22Rv1 (cell line): ENCODE data around the gene UBE2N.
A peak's percentile ranks its signal among the peaks of the same experiment; 100 is the strongest.

Experiments
- H3K27ac ChIP-seq: fragments of 450-650 bp; 2 replicates; pipeline ENCODE4 v1.5.1; 2017
- ZFX ChIP-seq: fragments of 450-650 bp; IDR thresholded peaks from 2 replicates; pipeline ENCODE4 v1.6.1; 2017; ENCODE audit warnings: antibody characterized with exemption, borderline replicate concordance
- TF ChIP-seq, protein P1 (sequence below): fragments of 450-650 bp; IDR thresholded peaks from 2 replicates; pipeline ENCODE4 v1.5.1; 2017; ENCODE audit warnings: mild to moderate bottlenecking

Gene UBE2N

DNA sequence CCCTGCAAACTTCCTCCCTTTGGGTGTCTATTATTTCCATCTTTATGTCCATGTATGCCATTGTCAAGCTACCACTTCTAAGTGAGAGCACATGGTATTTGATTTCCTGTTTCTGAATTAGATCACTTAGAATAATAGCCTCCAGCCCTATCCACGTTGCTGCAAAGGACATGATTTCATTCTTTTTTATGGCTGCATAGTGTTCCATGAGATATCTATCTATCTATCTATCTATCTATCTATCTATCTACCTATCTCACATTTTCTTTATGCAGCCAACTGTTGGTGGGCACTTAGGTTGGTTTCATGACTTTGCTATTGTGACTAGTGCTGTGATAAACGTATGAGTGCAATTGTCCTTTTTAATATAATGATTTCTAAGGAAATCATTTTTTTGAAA is 14.3 kb upstream of the UBE2N start:
- TF ChIP-seq ZFX = no peak
- TF ChIP-seq, protein P1, sequence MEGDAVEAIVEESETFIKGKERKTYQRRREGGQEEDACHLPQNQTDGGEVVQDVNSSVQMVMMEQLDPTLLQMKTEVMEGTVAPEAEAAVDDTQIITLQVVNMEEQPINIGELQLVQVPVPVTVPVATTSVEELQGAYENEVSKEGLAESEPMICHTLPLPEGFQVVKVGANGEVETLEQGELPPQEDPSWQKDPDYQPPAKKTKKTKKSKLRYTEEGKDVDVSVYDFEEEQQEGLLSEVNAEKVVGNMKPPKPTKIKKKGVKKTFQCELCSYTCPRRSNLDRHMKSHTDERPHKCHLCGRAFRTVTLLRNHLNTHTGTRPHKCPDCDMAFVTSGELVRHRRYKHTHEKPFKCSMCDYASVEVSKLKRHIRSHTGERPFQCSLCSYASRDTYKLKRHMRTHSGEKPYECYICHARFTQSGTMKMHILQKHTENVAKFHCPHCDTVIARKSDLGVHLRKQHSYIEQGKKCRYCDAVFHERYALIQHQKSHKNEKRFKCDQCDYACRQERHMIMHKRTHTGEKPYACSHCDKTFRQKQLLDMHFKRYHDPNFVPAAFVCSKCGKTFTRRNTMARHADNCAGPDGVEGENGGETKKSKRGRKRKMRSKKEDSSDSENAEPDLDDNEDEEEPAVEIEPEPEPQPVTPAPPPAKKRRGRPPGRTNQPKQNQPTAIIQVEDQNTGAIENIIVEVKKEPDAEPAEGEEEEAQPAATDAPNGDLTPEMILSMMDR = no peak
- no peak overlapping the region for H3K27ac ChIP-seq

DNA sequence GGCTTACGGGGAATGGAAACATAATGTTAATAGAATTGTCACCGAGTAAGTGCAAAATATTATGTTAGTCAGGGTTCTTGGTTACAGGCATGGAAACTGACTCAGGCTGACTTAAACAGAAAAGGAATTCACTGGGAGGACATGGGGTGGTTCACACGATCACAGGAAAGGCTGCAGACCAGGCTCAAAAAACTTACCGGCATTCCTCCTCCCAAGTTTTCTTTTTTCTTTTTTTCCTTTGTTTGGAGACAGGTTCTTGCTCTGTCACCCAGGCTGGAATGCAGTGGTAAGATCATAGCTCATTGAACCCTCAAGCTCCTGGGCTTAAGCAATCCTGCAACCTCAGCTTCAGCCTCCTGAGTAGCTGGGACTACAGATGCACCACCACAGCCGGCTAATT is 11.9 kb upstream of the UBE2N start:
- H3K27ac ChIP-seq = no peak overlapping the region
- TF ChIP-seq, protein P1 = no peak
- TF ChIP-seq ZFX = no peak

DNA sequence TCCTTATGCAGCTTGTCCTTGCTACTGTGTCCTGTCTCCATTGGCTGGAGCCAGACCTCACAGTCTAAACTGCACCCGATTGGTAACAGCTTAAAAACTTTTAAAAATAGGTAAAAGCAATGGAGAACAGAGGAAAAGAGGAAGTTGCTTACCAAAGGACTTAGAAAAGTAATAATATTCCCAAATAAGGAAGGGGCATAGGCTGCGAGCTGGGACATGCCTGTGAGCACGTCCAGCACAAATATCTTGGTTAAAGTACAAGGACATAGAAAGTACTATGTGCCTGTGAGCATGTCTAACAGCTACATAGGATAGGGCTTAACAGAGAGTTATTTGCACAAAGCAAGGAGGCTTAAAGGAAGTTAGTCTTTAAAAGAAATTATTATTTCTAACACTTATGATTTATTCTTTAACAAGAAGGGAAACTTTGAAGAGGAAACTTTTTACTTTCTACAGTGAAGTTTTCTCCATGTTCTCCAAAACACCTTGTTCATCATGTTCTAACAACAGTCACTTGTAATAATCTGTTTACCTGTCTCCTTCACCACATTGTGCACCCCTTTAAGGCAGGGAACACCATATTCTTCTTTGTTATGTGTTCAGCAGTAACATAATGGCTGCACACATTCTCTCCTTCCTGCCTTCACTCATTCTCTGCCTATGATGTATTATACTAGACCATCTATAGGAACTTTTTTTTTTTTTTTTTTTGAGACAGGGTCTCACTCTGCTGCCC is 9.8 kb upstream of the UBE2N start:
- TF ChIP-seq, protein P1 = no peak
- TF ChIP-seq ZFX = no peak
- no peak overlapping the region for H3K27ac ChIP-seq

DNA sequence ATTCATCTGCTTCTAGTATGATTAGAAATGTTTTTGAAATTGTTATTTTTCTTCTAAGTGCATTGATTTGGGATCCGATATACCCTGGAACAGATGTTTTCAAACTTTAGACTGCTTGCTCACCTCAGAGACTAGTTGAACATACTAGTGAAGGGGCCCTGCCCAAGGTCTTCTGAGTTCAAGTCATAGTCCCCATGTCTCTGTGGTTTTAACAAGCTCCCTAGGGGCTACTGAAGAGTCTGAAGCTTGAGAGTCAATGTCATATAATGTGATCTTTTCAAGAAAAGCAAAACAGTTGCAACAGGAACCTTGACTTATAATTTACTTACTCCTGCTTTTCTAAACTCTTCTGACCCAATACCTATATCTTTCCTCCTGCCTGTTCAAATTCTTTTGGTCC is 7.5 kb upstream of the UBE2N start:
- H3K27ac ChIP-seq = no peak overlapping the region
- TF ChIP-seq, protein P1 = no peak
- no peak for TF ChIP-seq ZFX

DNA sequence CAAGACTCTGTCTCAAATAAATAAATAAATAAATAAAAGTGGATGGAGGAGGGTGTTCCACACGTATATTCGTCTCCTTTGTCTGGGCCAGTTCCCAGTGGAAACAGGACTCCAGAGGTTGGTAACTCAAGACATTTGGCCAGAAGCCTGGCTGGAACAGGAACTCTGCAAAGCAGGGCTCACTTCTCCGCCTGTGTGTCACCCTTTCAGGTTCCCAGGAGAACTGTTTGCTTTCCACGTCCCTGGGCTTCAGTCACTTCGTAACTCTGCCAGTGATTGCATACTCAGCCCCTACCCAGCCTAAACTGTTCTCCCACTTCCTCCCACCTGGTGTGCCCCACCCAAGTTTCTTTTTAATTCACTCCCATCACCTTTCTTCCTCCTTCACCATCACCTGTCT is 7.0 kb upstream of the UBE2N start:
- no peak overlapping the region for H3K27ac ChIP-seq
- TF ChIP-seq, protein P1 = no peak
- no peak for TF ChIP-seq ZFX

DNA sequence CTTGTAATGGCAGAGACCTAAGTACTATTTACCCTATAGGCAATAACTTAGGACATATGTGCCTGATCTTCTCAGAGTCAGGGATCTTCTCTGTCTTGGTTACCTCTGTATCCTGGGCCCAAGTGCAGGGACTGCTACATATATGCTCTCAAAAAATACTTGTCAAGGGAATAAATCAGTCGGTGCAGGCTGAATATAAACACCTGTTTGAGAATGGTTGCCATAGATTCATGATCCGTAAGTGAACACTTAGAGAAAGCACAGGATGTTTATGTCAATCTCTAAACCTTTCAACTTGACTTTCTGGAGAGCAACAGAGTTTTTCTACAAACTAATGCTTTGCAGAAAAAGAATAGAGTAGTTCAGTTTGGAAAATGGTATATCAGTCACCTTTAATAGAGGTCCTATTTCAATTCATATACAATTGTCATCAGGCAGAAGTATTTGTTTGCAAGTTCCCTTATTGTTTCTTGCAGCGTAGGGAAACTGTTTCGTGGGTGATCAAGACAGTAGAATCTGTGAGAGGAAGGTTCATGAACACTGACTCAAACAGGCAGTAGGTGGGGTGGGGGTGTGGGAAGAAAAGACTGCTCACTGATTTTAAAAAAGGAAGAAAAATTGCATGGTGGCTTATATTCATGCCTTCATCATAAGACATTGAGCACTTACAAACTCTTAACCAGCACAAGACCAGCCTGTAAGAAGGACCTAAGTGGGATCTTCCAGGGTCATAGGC is 6.0 kb upstream of the UBE2N start:
- TF ChIP-seq, protein P1 = no peak
- no peak for TF ChIP-seq ZFX
- no peak overlapping the region for H3K27ac ChIP-seq

DNA sequence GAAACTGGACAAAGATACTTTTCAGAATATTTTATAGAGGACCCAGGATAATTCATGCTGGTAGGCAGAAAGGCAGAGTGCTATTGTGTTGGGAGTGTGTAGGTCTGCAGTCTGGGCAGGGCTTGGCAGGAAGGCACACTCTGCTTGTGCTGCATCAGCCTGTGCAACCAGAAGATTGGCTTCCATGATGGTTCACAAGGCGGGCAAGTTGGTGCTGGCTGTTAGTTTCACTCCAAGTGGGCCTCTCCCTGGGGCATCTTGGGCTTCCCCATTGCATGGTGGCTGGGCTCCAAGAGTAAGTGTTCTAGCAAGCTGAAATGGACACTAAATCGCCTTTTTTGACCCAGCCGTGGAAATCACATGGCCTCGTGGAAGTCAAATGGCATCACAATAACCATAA is 1.8 kb upstream of the UBE2N start:
- H3K27ac ChIP-seq = peak overlapping the region; percentile 97
- TF ChIP-seq ZFX = no peak
- TF ChIP-seq, protein P1 = no peak
